ENCODE data around the gene SLC26A3. TPM values are rescaled to one million over a fixed set of nuclear protein-coding genes. Genes with fewer than 3 reads are reported as not detected.

The SLC26A3 gene
- total and polyA plus RNA-seq, 2 of the 8 experiments (the other 6 are each of a cell fraction or from before 2014, with no cell fraction given), result not detected

DNA sequence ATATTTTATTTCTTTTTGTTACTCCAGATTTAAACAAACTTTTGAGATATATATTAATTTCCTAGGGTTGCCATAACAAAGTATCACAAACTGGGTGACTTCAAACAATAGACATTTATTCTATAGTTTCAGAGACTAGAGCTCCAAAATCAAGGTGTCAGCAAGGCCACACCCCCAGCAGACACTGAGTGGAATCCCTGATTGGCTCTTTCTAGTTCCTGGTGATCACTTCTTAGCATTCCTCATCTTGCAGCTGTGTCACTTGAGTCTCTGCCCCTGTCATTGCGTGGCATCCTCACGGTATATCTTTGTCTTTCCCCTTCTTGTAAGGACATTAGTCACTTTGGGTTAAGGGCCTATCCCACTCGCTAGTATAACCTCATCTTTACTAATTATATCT lies 7.6 kb upstream of the SLC26A3 start:
- Histone ChIP-seq H2AFZ (ENCODE audit: low read length) (no peak overlapping the region), H2BK120ac (replicated peaks; ENCODE audit: low read depth, low read length) (no peak overlapping the region), H3K9me3 (ENCODE audit: insufficient read depth in 2 of 2, low read depth in 1 of 2, low read length in 1 of 2) (no peaks in the 10 kb centered on the region), H2BK12ac (ENCODE audit: low read depth, low read length) (no peak overlapping the region), H3K4ac (replicated peaks; ENCODE audit: insufficient read length, low read depth, low read length) (no peak overlapping the region), H3K4me2 (ENCODE audit: insufficient read depth in 1 of 2, low read depth in 2 of 2, low read length in 2 of 2) (no peak overlapping the region), H4K91ac (replicated peaks; ENCODE audit: insufficient read length, low read length) (no peak overlapping the region), H3K79me1 (ENCODE audit: low read depth, low read length) (no peaks in the 10 kb centered on the region), H3K36me3 (ENCODE audit: control insufficient read depth in 2 of 4, insufficient read depth in 4 of 4, low read length in 3 of 4) (no peaks in the 10 kb centered on the region), H2BK15ac (ENCODE audit: low read length) (no peak overlapping the region), H3K4me1 (replicated peaks in 1 of 4; ENCODE audit: control insufficient read depth in 3 of 4, insufficient read depth in 4 of 4, low read length in 3 of 4) (no peaks in the 10 kb centered on the region), H4K20me1 (replicated peaks in 1 of 2; ENCODE audit: control insufficient read depth in 1 of 2, insufficient read depth in 2 of 2, low read length in 2 of 2) (peaks cover 0 to 1% of the 10 kb centered on the region in 2 experiments), H3K56ac (replicated peaks; ENCODE audit: insufficient read length, low read depth, low read length) (no peak overlapping the region), H3K14ac (ENCODE audit: insufficient read length) (no peak overlapping the region), H3K27ac (ENCODE audit: low read depth, low read length) (no peak overlapping the region), H2BK5ac (ENCODE audit: low read depth, low read length) (no peak overlapping the region), H2BK20ac (ENCODE audit: low read length) (no peak overlapping the region), H2AK5ac (ENCODE audit: low read depth, low read length) (no peak overlapping the region), H3K23me2 (ENCODE audit: low read depth, low read length) (no peaks in the 10 kb centered on the region), H4K8ac (ENCODE audit: extremely low read depth, insufficient read depth, low read length) (no peak overlapping the region), H3K9ac (replicated peaks in 1 of 4; ENCODE audit: extremely low read depth in 1 of 4, low read depth in 3 of 4, low read length in 3 of 4) (no peak overlapping the region), H4K5ac (ENCODE audit: insufficient read length, low read depth, low read length) (no peak overlapping the region), H3K18ac (ENCODE audit: extremely low read depth, low read length) (no peak overlapping the region), H3K27me3 (replicated peaks in 1 of 4; ENCODE audit: control insufficient read depth in 3 of 4, extremely low read depth in 1 of 4, insufficient read depth in 3 of 4, low read length in 3 of 4) (no peaks in the 10 kb centered on the region), H3K4me3 (ENCODE audit: extremely low read depth in 1 of 4, insufficient read depth in 2 of 4, low read depth in 3 of 4, low read length in 4 of 4) (no peak overlapping the region), H3K23ac (ENCODE audit: insufficient read length) (no peak overlapping the region), H3K79me2 (ENCODE audit: control insufficient read depth in 1 of 2, insufficient read depth in 2 of 2, low read length in 2 of 2) (no peaks in the 10 kb centered on the region)
- POLR2A ChIA-PET (ENCODE audit: partially characterized antibody), result no interaction called here
- 80% methylated on average over 3 of the region's 3 CpGs; no CpG with 5 or more reads in 1 of the 2 experiments for WGBS, 2 experiments (ENCODE audit: extremely low coverage in 1 of 2, insufficient coverage in 1 of 2, insufficient read length in 1 of 2, insufficient replicate concordance in 2 of 2, low coverage in 1 of 2, low lambda C conversion rate in 2 of 2, missing lambda C conversion rate in 1 of 2)
- DNase-seq (ENCODE audit: low read depth in 1 of 2, low spot score in 2 of 2), result no peak
- CTCF ChIA-PET (ENCODE audit: partially characterized antibody), result no interaction called here
- no peak for FAIRE-seq
- TF ChIP-seq RAD21 (IDR thresholded peaks at IDR 0.05 in 1 of 2, conservative IDR thresholded peaks at IDR 0.05 in 1 of 2; ENCODE audit: low read depth in 2 of 2, low read length in 2 of 2), result no peak
- TF ChIP-seq MAX (IDR thresholded peaks at IDR 0.05), result no peak
- no peak for TF ChIP-seq ZNF274 (IDR thresholded peaks at IDR 0.05; ENCODE audit: borderline replicate concordance, extremely low read depth, low read length)
- TF ChIP-seq E2F6 (IDR thresholded peaks at IDR 0.05), result no peak
- no peak for TF ChIP-seq CHD2 (IDR thresholded peaks at IDR 0.05; ENCODE audit: low read length)
- TF ChIP-seq RXRA (IDR thresholded peaks at IDR 0.05; ENCODE audit: insufficient read depth, low read depth, low read length), result no peak
- no peak for TF ChIP-seq SIX5 (IDR thresholded peaks at IDR 0.05; ENCODE audit: low read depth, low read length)
- TF ChIP-seq CEBPB (IDR thresholded peaks at IDR 0.05; ENCODE audit: low read depth, low read length), result no peak
